ENCODE data around the gene QARS1.

DNA sequence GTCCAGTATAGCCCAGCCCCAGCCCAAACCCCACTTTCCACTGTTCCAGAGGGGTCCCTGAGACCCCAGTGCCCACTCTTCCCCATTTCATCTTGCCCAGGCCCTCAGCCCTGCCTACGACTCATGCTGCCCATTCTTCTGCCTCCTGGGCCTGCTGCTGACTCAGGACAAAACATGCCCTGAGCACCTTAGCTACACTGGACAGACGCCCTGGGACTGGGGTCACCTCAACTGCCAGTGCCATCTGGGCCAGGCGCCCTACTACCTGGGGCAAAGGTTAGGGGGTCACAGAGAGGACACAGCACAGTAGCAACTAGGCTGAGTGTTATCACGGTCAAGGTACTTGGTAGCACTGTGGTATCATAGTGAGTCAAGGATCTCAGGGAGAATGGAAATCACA, 30.9 kb upstream of the QARS1 start:
- TF ChIP-seq, protein P1, sequence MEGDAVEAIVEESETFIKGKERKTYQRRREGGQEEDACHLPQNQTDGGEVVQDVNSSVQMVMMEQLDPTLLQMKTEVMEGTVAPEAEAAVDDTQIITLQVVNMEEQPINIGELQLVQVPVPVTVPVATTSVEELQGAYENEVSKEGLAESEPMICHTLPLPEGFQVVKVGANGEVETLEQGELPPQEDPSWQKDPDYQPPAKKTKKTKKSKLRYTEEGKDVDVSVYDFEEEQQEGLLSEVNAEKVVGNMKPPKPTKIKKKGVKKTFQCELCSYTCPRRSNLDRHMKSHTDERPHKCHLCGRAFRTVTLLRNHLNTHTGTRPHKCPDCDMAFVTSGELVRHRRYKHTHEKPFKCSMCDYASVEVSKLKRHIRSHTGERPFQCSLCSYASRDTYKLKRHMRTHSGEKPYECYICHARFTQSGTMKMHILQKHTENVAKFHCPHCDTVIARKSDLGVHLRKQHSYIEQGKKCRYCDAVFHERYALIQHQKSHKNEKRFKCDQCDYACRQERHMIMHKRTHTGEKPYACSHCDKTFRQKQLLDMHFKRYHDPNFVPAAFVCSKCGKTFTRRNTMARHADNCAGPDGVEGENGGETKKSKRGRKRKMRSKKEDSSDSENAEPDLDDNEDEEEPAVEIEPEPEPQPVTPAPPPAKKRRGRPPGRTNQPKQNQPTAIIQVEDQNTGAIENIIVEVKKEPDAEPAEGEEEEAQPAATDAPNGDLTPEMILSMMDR (IDR thresholded peaks at IDR 0.05 in 2 of 3, conservative IDR thresholded peaks at IDR 0.05 in 1 of 3; ENCODE audit: control insufficient read depth in 2 of 3, extremely low read depth in 1 of 3, insufficient read depth in 1 of 3, low read depth in 3 of 3, low read length in 3 of 3), result no peak
- TF ChIP-seq KAT2A (conservative IDR thresholded peaks at IDR 0.05; ENCODE audit: control insufficient read depth, low read depth, low read length), result no peak
- TF ChIP-seq, protein P2, sequence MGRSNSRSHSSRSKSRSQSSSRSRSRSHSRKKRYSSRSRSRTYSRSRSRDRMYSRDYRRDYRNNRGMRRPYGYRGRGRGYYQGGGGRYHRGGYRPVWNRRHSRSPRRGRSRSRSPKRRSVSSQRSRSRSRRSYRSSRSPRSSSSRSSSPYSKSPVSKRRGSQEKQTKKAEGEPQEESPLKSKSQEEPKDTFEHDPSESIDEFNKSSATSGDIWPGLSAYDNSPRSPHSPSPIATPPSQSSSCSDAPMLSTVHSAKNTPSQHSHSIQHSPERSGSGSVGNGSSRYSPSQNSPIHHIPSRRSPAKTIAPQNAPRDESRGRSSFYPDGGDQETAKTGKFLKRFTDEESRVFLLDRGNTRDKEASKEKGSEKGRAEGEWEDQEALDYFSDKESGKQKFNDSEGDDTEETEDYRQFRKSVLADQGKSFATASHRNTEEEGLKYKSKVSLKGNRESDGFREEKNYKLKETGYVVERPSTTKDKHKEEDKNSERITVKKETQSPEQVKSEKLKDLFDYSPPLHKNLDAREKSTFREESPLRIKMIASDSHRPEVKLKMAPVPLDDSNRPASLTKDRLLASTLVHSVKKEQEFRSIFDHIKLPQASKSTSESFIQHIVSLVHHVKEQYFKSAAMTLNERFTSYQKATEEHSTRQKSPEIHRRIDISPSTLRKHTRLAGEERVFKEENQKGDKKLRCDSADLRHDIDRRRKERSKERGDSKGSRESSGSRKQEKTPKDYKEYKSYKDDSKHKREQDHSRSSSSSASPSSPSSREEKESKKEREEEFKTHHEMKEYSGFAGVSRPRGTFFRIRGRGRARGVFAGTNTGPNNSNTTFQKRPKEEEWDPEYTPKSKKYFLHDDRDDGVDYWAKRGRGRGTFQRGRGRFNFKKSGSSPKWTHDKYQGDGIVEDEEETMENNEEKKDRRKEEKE (IDR thresholded peaks at IDR 0.05), result no peak
